ENCODE data around the gene SLC37A3.

DNA sequence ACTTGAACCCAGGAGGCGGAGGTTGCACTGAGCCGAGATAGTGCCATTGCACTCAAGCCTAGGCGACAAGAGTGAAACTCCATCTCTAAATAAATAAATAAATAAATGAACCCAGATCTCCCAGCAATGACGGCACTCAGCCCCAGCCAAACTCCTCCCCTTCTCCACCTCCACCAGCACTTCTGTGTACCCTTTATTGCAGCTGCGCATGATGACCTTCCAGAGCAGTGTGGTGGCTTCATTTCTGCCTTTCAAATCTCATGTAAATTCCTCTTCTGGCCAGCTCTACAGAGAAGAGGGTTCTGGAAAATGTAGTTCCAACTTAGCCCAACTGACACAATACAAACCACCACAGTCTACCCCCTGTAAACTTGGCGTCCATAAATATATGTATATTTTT lies 108.5 kb downstream of the SLC37A3 start:
- TF ChIP-seq, protein P1, sequence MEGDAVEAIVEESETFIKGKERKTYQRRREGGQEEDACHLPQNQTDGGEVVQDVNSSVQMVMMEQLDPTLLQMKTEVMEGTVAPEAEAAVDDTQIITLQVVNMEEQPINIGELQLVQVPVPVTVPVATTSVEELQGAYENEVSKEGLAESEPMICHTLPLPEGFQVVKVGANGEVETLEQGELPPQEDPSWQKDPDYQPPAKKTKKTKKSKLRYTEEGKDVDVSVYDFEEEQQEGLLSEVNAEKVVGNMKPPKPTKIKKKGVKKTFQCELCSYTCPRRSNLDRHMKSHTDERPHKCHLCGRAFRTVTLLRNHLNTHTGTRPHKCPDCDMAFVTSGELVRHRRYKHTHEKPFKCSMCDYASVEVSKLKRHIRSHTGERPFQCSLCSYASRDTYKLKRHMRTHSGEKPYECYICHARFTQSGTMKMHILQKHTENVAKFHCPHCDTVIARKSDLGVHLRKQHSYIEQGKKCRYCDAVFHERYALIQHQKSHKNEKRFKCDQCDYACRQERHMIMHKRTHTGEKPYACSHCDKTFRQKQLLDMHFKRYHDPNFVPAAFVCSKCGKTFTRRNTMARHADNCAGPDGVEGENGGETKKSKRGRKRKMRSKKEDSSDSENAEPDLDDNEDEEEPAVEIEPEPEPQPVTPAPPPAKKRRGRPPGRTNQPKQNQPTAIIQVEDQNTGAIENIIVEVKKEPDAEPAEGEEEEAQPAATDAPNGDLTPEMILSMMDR (conservative IDR thresholded peaks at IDR 0.05; ENCODE audit: low read depth, low read length): no peak
- TF ChIP-seq EZH2phosphoT487 (IDR thresholded peaks at IDR 0.05; ENCODE audit: borderline replicate concordance, low read length) (no peak), EZH2 (IDR thresholded peaks at IDR 0.05; ENCODE audit: low read length, unreplicated experiment) (no peak)
